ENCODE measurements around the gene GGTLC1.
A peak's percentile ranks its signal among the peaks of the same experiment; 100 is the strongest.

Gene GGTLC1

DNA sequence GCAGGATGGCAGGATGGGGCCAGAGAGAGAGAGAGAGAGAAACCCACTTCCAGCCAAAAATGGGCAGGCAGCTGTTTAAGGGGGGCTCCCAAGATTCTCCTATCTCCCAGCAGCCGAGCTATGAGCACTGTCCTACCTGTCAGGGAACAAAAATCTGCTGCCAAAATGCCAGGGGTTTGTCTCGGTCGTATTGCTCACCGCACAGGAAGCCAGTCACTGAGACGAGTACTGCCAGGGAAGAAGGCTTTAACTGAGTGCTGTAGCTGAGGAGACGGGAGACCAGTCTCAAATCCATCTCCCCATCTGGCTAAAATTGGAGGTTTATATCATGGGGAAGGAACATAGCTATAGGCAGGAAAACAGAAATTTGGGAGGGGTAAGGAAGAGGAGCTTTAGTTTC is 22.3 kb downstream of the GGTLC1 start:
- DNase-seq (ENCODE audit: low read depth in 2 of 2), result no peak

DNA sequence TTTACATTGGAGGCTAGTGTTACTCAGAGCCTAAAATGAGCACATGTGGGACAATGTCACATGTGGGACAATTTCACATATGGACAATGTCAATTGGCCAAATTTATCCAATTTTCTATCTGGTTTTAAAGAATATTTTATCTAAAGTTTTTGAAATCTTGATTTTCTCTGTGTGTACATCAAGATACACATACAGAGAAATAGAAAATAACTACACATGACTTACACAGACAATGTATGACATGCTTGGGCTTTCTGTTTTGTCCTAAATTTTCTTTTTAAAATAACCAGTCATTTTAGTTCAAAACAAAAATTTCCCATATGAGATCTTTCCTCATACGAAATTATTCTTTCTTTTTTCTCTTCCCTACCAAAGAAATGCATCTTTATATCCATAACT is 24.6 kb downstream of the GGTLC1 start:
- no peak for DNase-seq (ENCODE audit: low read depth in 2 of 2)

DNA sequence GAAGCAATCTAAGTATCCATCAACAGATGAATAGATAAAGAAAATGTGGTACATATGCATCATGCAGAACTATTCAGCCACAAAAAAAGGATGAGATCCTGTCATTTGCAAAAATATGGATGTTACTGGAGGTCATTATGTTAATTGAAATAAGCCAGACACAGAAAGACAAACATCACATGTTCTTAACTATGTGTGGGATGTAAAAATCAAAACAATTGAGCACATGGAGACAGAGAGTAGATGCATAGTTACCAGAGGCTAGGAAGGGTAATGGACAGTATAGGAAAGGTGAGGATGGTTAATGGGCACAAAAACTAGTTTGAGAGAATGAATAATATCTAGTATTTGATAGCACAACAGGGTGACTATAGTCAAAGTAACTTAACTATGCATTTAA is 26.3 kb downstream of the GGTLC1 start:
- no peak for DNase-seq (ENCODE audit: low read depth in 2 of 2)

DNA sequence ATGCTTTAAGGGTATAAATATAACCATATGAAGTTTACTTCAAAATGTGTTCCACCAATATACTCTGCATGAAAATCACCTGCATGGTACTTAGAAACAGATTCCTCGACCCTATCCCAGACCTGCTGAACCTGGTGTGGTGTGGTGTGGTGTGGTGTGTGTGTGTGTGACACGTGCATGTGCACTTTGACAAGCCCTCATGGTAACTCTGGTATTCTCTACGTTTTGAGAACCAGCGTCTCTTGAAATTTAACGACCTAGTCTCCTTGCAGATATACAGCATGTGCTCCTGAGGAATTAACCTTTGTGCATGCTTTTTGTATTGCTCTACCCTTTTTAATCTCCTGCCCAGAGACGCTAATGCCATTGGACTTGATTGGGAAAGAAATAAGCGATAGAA is 29.5 kb downstream of the GGTLC1 start:
- no peak for DNase-seq (ENCODE audit: low read depth in 2 of 2)

DNA sequence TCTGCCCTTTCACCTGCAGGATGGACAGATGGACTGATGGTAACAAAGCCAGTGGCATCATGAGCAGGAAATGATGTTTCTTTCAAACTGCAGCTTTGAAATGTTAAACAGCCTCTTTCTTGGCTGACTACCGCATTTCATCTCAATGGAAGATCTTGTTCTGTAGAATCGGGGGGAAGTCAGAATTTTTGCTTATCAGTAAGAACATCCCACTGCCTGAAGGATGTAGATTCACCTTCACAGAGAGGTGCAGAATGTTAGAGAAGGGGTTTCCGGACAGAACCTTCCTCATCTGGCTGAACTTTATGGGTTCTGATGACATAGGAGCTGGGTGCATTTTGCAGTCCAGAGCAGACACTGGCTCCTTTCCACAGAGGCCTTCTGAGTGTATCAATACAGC is 32.7 kb downstream of the GGTLC1 start:
- DNase-seq (ENCODE audit: low read depth in 2 of 2), result no peak

DNA sequence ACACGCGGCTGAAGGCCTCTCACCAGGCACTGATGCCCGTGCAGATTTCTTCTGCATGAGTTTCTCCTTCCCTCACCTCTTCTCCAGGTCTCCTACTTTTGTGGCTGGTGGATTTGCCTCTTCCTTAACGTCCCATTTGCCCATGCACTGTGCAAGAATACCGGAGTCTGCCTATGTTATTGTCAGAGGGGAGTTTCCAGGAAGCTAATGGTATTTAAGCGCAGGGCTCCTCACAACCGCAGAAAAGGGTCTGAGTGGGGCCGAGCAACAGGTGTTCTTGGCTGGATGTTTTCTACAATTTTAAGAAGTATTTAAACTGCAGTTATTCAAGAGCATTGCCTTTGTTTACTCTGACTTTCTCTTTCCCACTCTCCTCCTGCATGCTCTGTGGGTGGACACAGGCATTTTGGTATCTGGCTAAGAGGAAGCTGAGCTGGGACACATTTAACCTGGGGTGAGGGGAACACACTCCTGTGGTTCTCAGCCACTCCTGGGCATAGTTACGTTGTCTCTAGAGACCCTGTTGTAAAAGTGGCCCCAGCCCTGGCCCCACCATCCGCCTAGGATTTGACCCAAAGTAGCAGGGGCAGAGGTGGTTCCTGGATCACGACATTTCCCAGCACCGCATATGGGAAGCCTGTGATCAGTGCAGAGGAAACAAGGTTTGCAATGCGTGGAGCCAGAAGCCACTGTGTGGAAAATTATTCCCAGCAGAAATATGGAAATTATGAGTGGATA is 34.4 kb downstream of the GGTLC1 start:
- no peak for DNase-seq (ENCODE audit: low read depth in 2 of 2)

DNA sequence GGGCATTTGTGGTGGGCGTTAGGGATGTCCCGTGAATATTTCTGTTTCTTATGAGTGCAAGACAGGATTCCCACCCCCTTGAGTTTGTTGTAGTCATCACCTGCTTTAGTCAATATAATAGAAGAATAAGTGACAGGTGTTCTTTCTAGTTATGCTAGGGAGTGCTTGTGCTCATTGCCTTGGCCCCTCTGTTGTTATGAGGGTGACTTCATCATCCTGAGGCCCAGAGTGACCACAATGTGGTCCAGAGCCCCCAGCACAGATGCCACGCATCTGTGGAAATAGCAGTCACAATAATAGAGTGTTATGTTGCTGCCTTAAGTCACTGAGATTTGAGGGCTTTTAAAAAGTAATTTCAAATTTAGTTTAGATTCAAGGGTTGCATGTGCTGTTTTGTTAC is 42.4 kb downstream of the GGTLC1 start:
- DNase-seq (ENCODE audit: low read depth in 2 of 2), result no peak

DNA sequence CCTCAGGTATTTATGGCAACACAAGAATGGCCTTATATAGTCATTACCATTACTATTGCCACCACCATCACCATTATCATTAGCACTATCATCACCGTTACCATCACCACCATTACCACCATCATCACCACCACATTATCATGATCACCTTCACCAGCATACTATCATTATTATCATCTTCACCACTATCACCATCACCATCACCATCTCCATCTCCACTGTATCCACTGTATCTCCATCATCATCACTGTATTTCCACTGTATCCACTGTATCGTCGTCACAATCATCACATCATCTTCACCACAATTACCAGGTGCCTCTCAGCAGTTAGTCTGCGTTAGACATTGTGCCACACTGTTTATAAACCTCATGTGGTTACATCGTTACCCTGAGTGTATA is 45.3 kb downstream of the GGTLC1 start:
- DNase-seq (ENCODE audit: low read depth in 2 of 2), result no peak

DNA sequence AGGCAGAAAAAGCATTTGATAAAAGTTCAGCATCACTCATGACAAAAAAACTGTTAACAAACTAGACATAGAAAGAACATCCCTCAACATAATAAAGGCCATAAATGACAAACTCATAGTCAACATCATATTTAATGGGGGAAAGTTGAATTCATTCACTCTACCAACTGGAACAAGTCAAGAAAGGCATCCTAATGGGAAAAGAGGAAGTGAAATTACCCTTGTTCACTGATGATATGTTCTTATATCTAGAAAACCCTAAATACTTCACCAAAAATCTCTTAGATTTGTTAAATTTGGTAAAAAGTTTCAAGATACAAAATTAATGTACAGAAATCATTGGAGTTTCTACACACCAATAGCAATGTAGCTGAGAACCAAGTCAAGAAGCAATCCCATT is 48.9 kb downstream of the GGTLC1 start:
- DNase-seq (ENCODE audit: low read depth in 2 of 2), result no peak

DNA sequence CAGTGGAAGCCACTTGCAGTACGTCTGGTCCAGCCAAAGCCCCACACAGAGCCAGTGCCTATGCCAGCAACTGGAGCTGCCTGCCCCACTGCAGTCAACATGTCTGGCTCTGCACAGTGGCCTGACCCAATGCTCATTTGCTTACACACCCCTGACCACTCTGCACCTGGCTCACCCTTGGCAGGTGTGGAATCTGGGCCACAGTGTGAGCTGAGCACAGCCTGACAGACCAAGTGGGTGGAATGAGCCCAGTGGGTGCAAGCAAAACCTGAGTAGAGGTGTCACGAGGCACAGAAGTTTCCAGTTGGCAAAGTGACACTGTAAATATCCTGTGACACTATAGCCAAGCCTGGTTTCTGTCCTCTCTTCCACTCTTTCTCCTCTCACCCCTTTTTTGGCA is 49.5 kb downstream of the GGTLC1 start:
- DNase-seq (ENCODE audit: low read depth in 2 of 2), result no peak

DNA sequence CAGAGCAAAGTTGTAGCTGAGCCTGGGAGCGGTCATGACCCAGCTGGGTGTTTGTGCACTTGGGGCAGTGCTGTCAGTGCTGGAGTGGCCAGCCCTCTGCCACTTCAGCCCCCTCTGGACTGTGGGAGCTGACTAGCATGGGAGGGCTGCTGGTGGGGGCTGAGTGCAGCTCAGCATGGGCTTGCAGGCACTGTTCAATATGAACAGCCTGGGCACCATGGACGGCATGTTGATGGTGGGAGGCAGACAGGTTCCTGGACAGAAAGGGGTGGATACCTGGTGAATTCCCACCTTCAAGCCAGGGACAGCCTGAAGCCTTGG is 50.5 kb downstream of the GGTLC1 start:
- no peak for DNase-seq (ENCODE audit: low read depth in 2 of 2)

DNA sequence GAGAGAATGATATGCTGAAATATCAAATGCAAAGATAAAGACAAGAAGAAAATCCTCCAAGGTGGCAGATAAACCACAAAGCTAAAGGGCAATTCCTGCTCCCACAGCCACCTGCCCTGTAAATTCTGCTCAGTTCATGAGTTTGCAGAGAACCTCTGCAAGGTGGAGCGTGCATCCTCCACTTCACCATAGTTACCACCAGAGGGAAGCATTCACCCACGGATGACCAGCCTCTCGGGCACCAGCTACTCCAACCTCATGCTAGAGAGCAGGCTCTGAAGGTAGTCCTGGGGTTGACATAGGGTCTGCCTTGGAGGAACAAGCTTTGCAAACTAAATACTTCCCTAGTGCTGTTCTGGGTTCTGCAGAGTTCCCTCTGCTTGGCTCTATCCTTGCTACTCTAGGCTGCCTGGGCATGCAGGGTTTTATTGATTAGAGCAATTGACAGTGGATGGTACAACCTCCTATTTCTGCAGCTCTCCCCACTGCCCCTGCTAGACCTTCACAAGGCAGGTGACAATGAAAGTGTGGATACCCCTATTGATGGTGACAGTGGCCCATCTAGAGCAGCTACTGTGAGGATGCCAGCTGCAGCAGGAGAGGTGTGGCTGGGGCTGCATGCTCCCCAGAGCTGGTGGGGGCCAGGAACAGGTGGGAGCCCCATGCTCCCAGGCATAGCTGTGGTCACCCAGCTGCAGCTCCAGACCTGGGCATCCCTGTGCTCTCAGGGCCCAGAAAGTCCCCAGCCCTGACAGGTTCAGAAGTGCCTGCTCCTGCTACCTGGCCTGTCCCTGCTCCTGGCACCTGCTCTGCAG is 51.1 kb downstream of the GGTLC1 start:
- peak; percentile 29 to 41 for DNase-seq (ENCODE audit: low read depth in 2 of 2)
